Neural crest cell (in vitro differentiated cells): ENCODE results near the gene NQO1. TPM values are rescaled to one million over a fixed set of nuclear protein-coding genes. Genes with fewer than 3 reads are reported as not detected.
A peak's percentile ranks its signal among the peaks of the same experiment; 100 is the strongest.

Experiments used
- DNase-seq: peaks from one replicate; pipeline ENCODE4 v3.0.0; 2021; ENCODE audit warnings: low read depth, mixed read lengths, low spot score
- H3K27ac Mint-ChIP-seq: one replicate; pipeline ENCODE4 v1.8.0; 2021; ENCODE audit warnings: mild to moderate bottlenecking, mixed read lengths; ENCODE audit not compliant: unreplicated experiment
- H3K27me3 Mint-ChIP-seq: 2 replicates; pipeline ENCODE4 v1.8.0; 2021; ENCODE audit warnings: low read depth, mild to moderate bottlenecking, mixed read lengths
- H3K36me3 Mint-ChIP-seq: 2 replicates; pipeline ENCODE4 v1.8.0; 2021; ENCODE audit warnings: low read depth, mild to moderate bottlenecking, mixed read lengths
- H3K4me1 Mint-ChIP-seq: 2 replicates; pipeline ENCODE4 v1.8.0; 2021; ENCODE audit warnings: mixed read lengths
- H3K4me3 Mint-ChIP-seq: one replicate; pipeline ENCODE4 v1.8.0; 2021; ENCODE audit warnings: mild to moderate bottlenecking, mixed read lengths
- H3K9me3 Mint-ChIP-seq: 2 replicates; pipeline ENCODE4 v1.8.0; 2021; ENCODE audit warnings: mixed read lengths
- long read RNA-seq: library from polyadenylated mRNA; unstranded; transcript quantifications from one replicate; pipeline ENCODE4 v2.0.0, GENCODE V29; 2020
- total RNA-seq: library from RNA; stranded (reverse); gene quantifications from 2 replicates; pipeline ENCODE4 v1.2.1, GENCODE V29; 2021
- TF ChIP-seq, protein P1 (sequence below): fragments of 200-600 bp; sonication (generic); conservative IDR thresholded peaks from 2 replicates; pipeline ENCODE4 v1.5.0; 2021; ENCODE audit warnings: antibody characterized with exemption, mild to moderate bottlenecking

NQO1 gene
- total RNA-seq: 76.0 and 81.1 TPM in 2 replicates
- long read RNA-seq, transcript NQO1-201 (6 exons, 2,912 nt): major isoform, 158 of 215 reads
- long read RNA-seq, transcript NQO1-203 (5 exons, 2,527 nt): minor isoform, 15 of 215 reads
- long read RNA-seq, transcript NQO1-202 (5 exons, 1,105 nt): minor isoform, 24 of 215 reads
- long read RNA-seq, partial matches to known transcripts: 5 of 215 reads
- long read RNA-seq, other reads (novel, unspliced or antisense): 10 of 215 reads

DNA sequence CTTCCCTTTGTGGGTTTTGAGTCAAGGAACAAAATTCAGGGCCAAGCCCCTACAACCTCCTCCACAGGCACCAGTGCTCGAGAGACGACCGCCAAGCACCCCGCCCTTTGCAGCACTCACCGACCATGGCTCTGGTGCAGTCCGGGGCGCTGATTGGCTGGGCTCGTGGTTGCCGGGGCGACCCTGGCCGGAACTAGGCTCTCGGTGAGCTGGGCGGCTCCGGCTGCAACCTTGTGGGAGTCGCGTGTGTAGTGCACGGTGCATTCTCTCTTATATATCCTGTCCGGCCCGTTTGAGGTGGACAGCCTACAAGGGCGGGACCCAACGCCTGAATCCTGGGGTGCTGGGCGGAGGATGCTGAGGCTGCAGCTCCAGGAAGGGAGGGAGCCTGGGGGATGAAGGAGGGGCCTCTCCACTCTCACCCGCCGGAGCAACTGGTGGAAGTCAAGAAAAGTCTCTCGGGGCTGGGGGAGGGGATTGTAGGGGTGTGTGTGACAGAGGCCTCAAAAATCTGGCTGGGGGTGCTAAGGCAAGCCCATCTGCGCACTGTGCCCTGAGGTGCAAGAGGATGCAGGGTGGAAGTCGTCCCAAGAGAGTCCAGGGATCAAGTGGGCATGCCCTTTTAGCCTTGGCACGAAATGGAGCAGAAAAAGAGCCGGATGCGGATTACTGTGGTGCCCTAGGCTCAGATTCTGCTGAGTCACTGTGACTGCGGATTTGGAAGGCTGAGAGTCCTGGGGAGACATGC, at the start of gene NQO1:
TSS of gene NQO1 (minus strand) at position 248 of the 748 bp plus-strand sequence. CDS start at position 127, 121 bp downstream.
- H3K4me3 Mint-ChIP-seq: peak within 1 kb of the TSS; percentile 98
- H3K4me1 Mint-ChIP-seq: peaks cover 60% of the 10 kb centered on the region
- H3K9me3 Mint-ChIP-seq: no peaks in the 10 kb centered on the region
- peak within 1 kb of the TSS; percentile 100 for H3K27ac Mint-ChIP-seq
- no peaks in the 10 kb centered on the region for H3K27me3 Mint-ChIP-seq
- peak; percentile 91 for DNase-seq
- H3K36me3 Mint-ChIP-seq: no peaks in the 10 kb centered on the region
- TF ChIP-seq, protein P1, sequence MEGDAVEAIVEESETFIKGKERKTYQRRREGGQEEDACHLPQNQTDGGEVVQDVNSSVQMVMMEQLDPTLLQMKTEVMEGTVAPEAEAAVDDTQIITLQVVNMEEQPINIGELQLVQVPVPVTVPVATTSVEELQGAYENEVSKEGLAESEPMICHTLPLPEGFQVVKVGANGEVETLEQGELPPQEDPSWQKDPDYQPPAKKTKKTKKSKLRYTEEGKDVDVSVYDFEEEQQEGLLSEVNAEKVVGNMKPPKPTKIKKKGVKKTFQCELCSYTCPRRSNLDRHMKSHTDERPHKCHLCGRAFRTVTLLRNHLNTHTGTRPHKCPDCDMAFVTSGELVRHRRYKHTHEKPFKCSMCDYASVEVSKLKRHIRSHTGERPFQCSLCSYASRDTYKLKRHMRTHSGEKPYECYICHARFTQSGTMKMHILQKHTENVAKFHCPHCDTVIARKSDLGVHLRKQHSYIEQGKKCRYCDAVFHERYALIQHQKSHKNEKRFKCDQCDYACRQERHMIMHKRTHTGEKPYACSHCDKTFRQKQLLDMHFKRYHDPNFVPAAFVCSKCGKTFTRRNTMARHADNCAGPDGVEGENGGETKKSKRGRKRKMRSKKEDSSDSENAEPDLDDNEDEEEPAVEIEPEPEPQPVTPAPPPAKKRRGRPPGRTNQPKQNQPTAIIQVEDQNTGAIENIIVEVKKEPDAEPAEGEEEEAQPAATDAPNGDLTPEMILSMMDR: no peak

DNA sequence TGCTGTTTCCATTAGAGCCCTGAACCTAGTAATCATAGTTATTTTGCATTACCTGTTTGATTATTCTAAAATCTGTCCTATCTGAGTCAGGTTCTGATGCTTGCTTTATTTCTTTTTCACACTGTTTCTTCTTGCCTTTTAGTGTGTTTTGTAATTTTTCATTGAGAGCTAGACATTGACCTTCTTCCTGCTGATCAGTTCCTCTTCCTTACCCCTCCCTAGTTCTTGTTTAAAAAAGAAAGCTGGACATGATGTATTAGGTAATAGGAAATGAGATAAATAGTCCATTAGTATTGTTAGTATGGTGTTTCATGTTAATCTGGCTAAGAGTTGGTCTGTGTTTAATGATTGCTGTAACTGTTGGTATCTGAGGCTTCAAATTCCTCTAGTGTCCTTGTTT, 49.2 kb upstream of the NQO1 start:
- H3K27me3 Mint-ChIP-seq: no peaks in the 10 kb centered on the region
- H3K4me1 Mint-ChIP-seq: peaks cover 29% of the 10 kb centered on the region
- no peak for DNase-seq
- H3K9me3 Mint-ChIP-seq: no peaks in the 10 kb centered on the region
- no peak overlapping the region for H3K27ac Mint-ChIP-seq
- H3K4me3 Mint-ChIP-seq: no peak overlapping the region
- TF ChIP-seq, protein P1: no peak
- H3K36me3 Mint-ChIP-seq: peaks cover 4% of the 10 kb centered on the region

DNA sequence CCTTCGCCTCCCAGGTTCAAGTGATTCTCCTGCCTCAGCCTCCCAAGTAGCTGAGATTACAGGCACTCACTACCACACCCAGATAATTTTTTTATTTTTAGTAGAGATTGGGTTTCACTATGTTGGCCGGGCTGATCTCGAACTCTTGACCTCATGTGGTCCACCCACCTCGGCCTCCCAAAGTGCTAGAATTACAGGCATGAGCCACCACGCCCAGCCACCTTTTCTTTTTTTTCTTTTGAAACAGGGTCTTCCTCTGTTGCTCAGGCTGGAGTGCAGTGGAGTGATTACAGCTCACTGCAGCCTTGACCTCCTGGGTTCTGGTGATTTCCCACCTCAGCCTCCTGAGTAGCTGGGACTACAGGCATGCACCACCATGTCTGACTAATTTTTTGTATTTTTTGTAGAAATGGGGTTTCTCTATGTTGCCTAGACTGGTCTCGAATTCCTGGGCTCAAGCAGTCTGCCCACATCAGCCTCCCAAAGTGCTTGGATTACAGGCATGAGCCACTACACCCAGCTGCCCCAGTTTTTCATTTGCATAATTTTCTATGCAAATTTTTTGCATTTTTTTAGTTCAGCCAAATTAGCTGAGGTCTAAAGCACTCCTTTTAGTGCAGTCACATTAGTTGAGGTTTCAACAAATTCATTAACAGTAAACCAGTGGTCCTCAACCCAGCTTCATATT, 47.0 kb upstream of the NQO1 start:
- Mint-ChIP-seq H3K4me1 (peaks cover 29% of the 10 kb centered on the region), H3K27ac (peak overlapping the region; percentile 27), H3K4me3 (no peak overlapping the region), H3K36me3 (peaks cover 7% of the 10 kb centered on the region), H3K9me3 (no peaks in the 10 kb centered on the region), H3K27me3 (no peaks in the 10 kb centered on the region)
- TF ChIP-seq, protein P1: no peak
- no peak for DNase-seq

DNA sequence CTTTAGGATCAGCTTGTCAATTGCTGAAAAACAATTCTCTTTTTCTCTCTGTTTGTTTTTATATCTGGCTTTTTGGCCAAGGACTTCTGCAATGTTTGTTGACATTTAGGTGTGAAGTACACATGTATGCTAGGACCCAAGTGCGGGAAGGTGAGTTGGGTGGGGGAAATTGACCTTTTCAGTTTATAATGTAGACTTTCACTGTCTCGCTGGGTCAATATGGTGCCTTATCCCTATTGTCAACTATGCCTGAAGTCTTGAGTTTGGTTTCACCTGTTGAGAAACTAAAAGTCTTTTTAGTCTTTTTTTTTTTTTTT, 45.2 kb upstream of the NQO1 start:
- Mint-ChIP-seq H3K27ac (no peak overlapping the region), H3K9me3 (no peaks in the 10 kb centered on the region), H3K4me3 (no peak overlapping the region), H3K4me1 (peaks cover 29% of the 10 kb centered on the region), H3K36me3 (peaks cover 9% of the 10 kb centered on the region), H3K27me3 (no peaks in the 10 kb centered on the region)
- no peak for DNase-seq
- TF ChIP-seq, protein P1: no peak

DNA sequence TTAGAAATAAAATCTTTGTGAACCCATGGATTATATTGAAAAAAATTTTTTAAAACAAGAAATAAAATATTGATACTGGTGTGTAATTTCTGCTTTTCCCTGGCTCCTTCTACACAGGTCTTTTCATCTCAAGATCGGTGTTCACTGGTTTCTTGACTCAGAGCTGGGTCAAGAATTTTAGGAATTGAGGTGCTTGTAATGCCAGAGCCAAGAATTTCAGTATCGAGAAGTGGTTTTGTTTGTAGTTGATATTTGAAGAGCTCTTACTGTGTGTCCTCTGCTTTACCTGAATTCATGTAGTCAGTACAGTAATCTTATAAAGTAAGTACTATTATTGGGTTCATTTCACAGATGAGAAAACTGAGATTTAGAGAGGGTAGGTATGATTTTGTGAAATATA, 43.0 kb upstream of the NQO1 start:
- TF ChIP-seq, protein P1: no peak
- H3K27ac Mint-ChIP-seq: no peak overlapping the region
- no peak overlapping the region for H3K4me3 Mint-ChIP-seq
- no peaks in the 10 kb centered on the region for H3K27me3 Mint-ChIP-seq
- no peak for DNase-seq
- peaks cover 21% of the 10 kb centered on the region for H3K4me1 Mint-ChIP-seq
- H3K9me3 Mint-ChIP-seq: no peaks in the 10 kb centered on the region
- H3K36me3 Mint-ChIP-seq: peaks cover 9% of the 10 kb centered on the region
